ENCODE results near the gene LAIR1. TPM values are rescaled to one million over a fixed set of nuclear protein-coding genes. Genes with fewer than 3 reads are reported as not detected.
"Not testable (repeated sequence)": the region's sequence is repeated elsewhere in the genome, so short reads cannot be mapped to it uniquely, and the experiment has no call there.

The LAIR1 gene
- total RNA-seq, 1 experiment from 2014 or later = not detected

DNA sequence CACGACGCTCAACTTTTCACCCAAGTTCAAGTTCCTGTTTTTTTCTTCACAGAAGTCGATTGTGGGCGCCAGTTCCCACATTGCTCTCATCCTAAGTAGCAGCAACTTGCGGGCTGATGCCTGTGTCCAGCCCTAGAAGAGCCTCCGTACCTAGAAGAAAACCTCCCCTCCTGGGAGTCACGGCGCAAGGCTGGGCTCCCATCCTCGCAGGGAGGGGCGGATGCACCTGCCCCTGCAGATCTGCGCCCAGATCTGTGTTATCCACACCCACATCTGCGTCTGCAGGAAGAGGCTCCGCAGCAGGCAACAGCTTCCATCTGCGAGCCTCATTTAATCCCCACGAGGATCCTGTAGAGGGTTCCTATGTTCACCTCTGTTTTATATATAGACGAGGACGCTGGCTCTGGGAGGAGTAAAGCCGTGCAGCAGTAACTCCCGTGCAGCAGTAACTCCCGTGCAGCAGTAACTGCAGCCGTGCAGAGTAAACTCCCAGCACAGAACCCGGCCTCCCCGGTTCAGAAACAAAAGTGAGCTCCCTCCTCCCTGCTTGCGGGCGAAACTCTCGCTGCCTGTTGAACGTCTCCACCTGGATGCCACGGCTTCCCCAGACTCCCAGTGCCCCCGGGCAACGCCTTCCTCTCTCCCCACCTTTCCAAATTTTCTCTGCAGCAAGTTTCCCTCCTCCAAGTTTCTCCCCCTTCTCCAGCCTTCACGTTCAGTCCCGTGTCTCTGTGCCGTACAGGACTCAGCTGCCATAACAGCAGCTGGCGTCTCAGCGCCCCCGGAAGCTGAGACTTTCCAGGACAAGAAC, 23.5 kb upstream of the LAIR1 start:
- no peak for DNase-seq

DNA sequence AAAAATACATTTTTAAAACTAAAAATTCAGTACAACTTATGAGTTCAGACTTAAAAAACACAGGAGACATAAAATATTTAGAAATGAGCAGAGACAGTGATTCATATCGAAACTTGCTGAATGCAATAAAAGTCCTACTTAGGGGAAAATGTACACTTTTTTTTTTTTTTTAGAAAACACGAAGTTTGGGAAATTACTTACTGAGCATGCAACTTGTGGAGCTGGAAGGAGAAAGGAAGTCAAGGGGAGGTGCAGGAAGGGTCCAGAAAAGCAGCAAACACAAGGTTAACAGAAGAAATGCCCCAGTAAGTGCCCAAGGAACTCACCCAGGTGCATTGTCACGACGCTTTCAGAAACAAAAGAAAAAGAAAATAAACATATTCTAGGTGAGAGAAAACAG, 18.6 kb upstream of the LAIR1 start:
- Histone ChIP-seq H3K4me3 (no peak overlapping the region), H3K9me3 (no peaks in the 10 kb centered on the region), H3K36me3 (no peaks in the 10 kb centered on the region), H3K27me3 (peaks cover 53% of the 10 kb centered on the region)
- DNase-seq = no peak

More for the DNA sequence above, 23.5 kb upstream of the LAIR1 start:
- Histone ChIP-seq H3K9me3 (no peaks in the 10 kb centered on the region), H3K4me3 (no peak overlapping the region), H3K36me3 (no peaks in the 10 kb centered on the region), H3K27me3 (peaks cover 68% of the 10 kb centered on the region)

DNA sequence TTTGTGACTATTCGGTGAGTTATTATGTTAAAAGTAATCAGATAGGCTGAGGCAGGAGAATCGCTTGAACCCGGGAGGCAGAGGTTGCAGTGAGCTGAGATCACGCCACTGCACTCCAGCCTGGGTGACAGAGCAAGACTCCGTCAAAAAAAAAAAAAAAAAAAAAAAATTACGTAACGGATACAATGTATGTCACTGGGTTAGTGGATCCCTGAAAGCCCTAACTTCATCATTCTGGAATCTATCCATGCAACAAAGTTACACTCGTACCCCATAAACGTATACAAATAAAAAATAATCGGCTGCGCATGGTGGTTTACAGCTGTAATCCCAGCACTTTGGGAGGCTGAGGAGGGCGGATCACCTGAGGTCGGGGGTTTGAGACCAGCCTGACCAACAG, 17.3 kb upstream of the LAIR1 start:
- H3K36me3 ChIP-seq, H3K4me3 ChIP-seq, H3K9me3 ChIP-seq, DNase-seq: not testable (repeated sequence)
- H3K27me3 ChIP-seq = peaks cover 42% of the 10 kb centered on the region

DNA sequence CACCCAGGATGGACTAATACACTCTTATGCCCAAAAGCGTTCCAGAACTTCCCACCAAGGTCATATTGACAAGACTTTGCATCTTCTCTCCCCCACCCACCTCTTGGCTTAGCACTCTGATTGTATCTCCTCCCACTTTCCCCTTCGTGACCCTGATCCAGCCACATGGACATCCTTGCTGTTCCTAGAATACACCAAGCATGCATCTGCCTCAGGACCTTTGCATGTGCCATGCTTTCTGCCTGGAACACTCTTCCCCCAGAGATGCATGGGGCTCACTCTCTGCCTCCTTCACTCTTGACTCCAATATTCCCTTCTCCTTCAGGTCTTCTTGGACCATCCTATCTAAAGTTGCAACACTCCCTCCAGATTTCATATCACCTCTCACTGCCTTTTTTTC, 16.2 kb upstream of the LAIR1 start:
- H3K9me3 ChIP-seq = no peaks in the 10 kb centered on the region
- H3K27me3 ChIP-seq = peaks cover 35% of the 10 kb centered on the region
- no peak overlapping the region for H3K4me3 ChIP-seq
- no peak for DNase-seq
- H3K36me3 ChIP-seq = no peaks in the 10 kb centered on the region

DNA sequence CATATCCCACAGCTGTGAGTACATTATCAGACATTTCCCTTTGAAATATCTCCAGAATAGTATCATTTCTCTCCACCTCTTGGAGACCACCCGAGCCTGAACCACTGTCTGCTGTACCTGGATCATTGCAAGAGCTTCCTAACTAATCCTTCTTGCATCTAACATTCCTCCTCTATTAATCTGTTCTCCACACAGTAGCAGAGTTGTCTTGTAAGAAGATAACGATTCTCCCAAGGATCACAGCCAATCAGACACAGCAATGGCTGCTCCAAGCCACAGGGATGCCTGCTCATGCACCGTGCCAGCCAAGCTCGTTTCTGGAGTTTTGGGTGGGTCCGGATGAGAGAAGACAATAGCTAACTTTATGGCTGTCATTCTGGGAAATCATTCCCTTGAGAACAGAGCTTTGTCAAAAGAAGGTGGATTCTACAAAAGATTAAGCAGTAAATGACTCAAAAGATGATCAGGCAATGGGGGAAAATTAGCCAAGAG, 14.5 kb upstream of the LAIR1 start:
- no peak for DNase-seq
- Histone ChIP-seq H3K27me3 (peaks cover 29% of the 10 kb centered on the region), H3K4me3 (no peak overlapping the region), H3K36me3 (no peaks in the 10 kb centered on the region), H3K9me3 (no peaks in the 10 kb centered on the region)

DNA sequence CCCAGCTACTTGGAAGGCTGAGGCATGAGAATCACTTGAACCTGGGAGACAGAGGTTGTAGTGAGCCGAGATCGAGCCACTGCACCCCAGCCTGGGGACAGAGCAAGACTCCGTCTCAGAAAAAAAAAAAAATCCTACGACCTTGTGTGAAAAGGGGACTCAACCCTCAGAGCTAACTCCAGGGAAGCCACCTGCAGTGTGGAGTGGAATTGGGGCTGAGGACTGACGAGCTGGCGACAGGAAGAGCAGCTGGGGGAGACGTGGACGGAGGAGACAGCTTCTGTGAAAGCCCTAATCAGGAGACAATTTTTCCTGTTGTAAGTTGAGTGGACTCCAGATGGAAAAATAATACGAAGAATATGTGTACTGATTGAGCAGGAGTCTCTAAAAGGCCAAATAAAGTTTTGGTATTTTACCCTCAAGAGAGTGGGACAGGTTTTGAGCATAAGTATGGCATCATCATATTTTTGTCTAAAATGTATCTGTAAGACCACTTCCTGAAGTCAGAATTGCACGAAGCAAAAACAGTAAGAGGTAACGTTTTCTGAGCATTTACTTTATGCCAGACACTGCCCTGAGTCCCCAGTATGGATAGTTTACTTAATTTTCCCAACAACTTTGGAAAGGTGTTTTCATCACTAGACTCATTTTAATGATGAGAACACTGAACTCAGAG, 12.0 kb upstream of the LAIR1 start:
- no peak overlapping the region for H3K4me3 ChIP-seq
- no peaks in the 10 kb centered on the region for H3K36me3 ChIP-seq
- H3K27me3 ChIP-seq = peaks cover 30% of the 10 kb centered on the region
- DNase-seq = no peak
- no peaks in the 10 kb centered on the region for H3K9me3 ChIP-seq

DNA sequence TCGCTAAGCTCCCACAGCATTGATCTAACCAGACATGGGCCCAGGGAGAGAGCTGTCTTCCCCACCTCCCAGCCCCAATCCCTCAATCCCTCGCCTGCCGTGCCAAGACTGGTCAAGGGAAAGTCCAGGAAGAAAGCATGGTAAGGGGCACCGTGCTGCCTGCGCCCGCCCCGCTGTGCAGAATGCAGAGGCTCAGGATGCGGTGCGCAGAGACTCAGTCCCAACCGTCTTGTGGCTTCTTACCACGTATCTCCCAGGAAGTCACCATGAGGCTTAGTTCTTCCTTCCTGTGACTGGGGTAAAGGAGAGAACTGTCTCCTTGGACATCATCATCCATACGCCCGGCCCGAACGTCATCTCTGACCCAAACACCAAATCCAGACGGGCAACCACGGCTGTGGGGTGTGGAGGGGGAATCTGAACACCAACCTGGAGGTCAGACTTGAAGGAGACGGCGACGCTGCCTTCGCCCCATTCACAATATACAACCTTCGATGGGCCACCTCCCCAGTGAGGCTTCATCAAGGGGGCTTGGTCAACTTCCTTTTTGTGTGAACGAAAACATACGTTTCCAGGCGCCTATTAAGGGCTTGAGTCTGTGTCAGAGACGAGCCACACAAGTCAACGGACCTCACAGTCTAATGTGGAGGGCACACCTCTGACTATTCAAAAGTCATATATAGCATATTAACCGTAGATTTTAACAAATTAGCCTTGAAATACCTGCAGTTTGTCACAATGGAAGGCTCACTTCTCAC, 10.6 kb upstream of the LAIR1 start:
- not testable (repeated sequence) for H3K36me3 ChIP-seq, DNase-seq, H3K4me3 ChIP-seq, H3K9me3 ChIP-seq
- H3K27me3 ChIP-seq = peaks cover 39% of the 10 kb centered on the region

DNA sequence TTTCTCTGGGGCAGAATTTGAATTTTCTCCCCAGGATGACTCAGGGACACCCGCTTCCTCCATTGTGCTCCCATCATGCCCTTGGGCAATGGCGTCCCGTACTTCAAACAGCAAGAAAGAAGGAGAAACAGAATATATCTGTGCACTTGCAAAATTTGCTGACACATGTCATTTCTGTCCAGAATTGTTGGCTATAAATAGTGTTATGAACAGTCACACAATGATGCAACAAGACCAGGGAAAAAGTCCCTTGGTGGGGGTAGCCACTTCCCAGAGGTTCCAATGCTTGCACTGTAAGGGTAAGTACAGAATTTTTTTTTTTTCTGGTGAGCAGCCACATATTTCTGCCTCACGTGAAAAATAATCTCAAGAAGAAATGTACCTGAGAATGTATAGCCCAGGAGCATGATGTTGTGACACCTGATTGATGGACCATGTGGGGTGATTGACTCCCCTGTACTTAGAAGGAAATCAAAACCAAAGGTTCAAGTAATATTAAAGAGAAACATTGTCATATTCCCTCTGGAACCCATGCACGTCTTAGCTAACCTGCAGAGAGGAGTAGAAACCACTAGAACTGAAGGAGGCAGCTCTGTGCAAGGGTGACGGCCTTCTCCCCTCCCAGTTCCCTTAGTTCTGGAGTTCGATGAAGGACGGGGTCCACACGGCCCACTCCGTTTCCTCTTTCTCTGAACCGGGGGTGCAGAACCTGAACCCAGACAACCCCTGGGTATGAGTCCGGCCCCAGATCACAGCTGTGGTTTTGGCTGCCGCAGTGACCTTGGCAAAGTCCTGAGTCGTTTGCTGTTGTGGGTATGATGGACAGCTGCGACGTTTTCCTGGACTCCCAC, 9.3 kb upstream of the LAIR1 start:
- no peak for DNase-seq
- Histone ChIP-seq H3K9me3 (no peaks in the 10 kb centered on the region), H3K27me3 (peaks cover 41% of the 10 kb centered on the region), H3K36me3 (no peaks in the 10 kb centered on the region), H3K4me3 (no peak overlapping the region)

DNA sequence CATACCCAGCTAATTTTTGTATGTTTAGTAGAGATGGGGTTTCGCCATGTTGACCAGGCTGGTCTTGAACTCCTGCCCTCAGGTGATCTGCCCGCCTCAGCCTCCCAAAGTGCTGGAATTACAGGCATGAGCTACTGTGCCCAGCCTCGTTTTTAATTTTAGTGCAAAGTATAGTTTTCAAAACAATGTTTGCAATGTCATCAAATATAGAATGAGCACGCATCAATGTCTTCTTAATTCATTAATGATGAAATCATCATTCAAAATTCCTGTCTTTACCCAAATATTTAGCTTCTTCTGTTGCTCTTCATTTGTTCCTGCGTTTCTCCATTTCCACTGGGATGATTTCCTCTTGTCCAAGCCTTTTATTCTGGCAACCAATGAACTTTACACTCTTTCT, 6.7 kb upstream of the LAIR1 start:
- H3K27me3 ChIP-seq = peaks cover 42% of the 10 kb centered on the region
- H3K4me3 ChIP-seq, H3K36me3 ChIP-seq, DNase-seq, H3K9me3 ChIP-seq: not testable (repeated sequence)

DNA sequence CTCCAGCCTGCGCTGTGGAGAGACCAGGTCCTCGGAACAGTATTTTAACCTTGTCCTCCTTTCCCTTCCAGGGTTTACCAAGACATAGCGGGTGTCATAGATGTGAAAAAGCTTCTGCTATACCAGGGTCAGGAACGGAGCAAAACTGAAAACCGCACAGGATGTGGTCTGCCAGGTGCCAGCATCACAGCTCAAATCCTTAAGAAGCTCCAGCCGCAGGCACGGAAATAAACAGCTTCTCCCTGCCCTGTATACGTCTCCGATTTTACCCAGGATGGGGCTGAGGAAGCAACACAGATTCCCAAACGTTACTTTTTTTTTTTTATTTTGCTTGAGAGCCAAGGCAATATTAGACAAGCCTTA, 5.7 kb upstream of the LAIR1 start:
- H3K27me3 ChIP-seq = peaks cover 44% of the 10 kb centered on the region
- not testable (repeated sequence) for DNase-seq, H3K4me3 ChIP-seq, H3K36me3 ChIP-seq, H3K9me3 ChIP-seq

DNA sequence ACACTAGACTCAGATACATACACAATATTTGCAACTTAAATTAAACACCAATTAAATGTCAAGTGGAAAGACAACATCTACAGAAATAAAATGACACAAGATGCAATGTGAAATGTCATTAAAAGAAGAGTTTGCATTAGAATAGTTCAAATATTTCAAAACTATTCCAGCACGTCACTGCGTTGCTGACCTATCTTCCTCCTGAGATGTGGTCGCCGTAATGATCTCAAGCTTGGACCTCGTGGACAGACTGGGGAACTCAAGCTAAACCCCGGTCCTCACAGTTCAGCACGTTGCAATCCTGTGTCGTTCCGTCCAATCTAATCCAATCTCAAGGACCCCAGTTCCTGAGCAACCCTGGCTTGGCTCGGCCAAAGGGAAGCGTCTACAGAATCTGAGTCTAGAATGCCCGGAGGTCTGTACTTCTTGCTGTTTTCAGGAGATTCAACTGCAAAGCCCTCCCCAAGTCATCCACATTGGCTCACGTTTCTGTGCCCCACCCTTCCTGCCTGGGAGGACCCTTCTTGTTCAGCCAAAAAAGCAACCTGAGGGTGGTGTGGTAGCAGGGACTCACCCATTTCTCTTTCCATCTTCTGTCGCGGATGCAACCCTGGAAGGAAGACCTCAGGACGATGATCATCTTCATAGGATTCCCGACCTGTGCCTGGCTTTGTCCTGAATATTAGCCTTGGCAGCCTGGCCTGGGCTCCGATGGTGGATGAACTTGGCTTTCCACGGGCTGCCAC, 5.1 kb upstream of the LAIR1 start:
- H3K27me3 ChIP-seq = peaks cover 48% of the 10 kb centered on the region
- DNase-seq, H3K4me3 ChIP-seq, H3K36me3 ChIP-seq, H3K9me3 ChIP-seq: not testable (repeated sequence)

DNA sequence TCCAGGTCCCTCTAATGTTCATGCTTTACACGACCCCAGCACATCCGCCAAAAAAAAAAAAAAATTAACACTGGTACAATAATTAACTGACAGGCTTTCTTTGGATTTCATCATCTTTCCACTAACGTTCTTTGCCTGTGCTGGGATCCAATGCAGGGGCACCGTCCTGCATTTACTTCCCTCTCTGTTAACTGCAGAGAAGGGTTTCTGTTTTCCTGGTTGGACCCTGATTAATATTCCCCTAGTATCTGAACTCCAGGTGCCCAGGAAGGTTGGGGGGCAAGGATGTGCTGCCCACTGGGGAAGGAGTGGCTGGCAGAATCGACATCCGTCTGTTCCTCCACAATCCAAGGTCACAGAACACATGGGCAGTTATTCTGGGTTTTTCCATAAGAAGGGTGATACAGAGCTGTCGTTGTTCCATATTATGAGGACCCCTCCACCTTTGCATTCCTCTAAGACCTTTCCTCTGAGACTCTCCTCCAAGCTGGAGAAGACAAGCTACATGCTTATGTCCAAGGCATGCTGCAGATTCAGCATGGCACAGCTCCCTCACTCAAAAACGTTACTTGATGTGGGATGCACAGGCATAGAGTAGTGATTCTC, 4.5 kb upstream of the LAIR1 start:
- H3K9me3 ChIP-seq = no peaks in the 10 kb centered on the region
- peaks cover 53% of the 10 kb centered on the region for H3K27me3 ChIP-seq
- H3K36me3 ChIP-seq = no peaks in the 10 kb centered on the region
- DNase-seq = no peak
- no peak overlapping the region for H3K4me3 ChIP-seq

DNA sequence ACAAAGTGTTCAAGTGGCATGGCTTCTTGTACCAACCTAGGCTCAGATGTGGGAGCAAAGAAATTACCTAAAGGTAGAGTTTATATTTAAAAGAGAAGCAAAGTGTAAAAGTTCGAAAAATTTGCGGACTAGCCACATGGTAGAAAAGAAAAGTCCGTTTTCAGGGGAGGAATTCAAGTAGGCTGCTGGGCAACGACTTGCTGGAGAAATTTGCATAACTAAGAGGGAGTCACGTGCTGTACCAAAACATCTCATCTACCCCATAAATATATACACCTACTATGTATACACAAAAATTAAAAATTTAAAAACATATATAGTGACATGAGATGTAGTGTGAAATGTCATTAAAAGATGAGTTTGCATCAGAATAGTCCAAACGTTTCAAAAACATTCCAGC, 2.1 kb upstream of the LAIR1 start:
- Histone ChIP-seq H3K4me3 (no peak overlapping the region), H3K36me3 (no peaks in the 10 kb centered on the region), H3K27me3 (peaks cover 39% of the 10 kb centered on the region), H3K9me3 (no peaks in the 10 kb centered on the region)
- DNase-seq = no peak

DNA sequence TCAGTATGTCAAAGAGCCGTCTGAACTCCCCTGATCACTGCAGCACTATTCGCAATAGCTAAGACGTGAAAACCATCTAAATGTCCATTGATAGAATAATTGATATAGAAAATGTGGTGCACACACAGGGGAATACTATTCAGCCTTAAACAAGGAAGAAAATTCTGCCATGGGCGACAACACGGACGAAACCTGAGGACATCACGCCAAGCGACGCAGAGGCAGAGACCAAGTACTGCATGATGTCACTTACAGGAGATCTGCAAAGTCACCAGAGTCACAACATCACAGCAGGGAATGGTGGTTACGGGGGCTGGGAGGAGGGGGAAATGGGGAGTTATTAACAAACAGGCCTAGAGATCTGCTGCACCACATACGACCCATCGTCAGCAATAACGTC, 1.1 kb upstream of the LAIR1 start:
- H3K9me3 ChIP-seq, H3K4me3 ChIP-seq, DNase-seq, H3K36me3 ChIP-seq: not testable (repeated sequence)
- peaks cover 30% of the 10 kb centered on the region for H3K27me3 ChIP-seq

DNA sequence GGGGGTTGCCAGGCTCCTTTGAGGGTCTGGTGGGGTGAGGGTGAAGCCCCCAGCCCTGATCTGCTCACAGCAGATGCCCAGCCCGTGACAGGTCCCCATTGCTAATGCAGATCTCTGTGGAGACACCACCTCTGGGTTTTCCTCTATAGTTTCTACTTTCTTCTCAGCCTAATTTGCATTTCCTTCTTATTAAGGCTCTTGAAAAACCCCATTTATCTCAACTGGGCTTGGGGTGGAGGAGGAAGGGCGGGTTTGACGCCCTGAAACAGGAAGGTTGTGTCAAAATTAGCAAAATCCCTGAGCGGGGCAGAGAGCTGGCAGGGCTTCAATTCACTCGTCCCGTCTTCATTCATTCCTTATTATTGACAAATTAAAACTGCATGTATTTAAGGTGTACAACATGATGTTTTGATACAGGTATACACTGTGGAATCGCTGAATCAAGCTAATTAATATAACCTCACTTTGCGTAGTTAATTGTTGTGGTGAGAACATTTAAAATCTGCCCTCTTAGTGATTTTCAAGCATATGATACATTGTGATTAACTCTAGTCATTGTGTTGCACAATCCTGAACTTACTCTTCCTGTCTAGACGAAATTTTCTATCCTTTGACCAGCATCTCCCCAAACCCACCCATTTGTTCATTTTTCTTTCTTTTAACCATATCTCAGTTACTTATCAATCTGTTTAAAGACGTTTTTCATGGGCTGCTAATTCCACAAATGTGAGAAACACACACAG, 2.9 kb downstream of the LAIR1 start:
- H3K9me3 ChIP-seq, H3K4me3 ChIP-seq, H3K36me3 ChIP-seq, DNase-seq: not testable (repeated sequence)
- peaks cover 18% of the 10 kb centered on the region for H3K27me3 ChIP-seq
